ENCODE results near the gene SCGB2A2.

DNA sequence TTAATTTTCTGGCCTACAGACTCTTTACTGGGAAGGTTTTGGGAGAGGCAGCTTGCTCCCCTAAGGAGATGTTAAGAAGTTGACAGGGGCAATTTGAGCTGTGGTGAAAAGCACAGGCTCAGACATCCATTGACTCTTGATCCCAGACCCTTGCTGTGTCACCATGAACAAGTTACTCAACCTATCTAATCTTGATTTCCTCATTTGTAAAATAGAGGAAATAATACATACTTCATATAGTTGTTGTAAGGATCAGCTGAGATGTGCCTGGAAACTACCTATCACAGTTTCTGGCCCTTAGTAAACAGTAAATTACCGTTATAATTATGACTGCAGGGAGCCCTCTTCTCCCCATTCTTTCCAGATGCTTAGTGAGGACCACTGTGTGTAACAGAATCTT lies 45.5 kb downstream of the SCGB2A2 start:
- TF ChIP-seq CTCF (conservative IDR thresholded peaks at IDR 0.05; ENCODE audit: low read depth in 2 of 2) (no peak), EZH2phosphoT487 (IDR thresholded peaks at IDR 0.05; ENCODE audit: unreplicated experiment) (no peak), EZH2 (IDR thresholded peaks at IDR 0.05; ENCODE audit: low read depth, unreplicated experiment) (no peak), ZNF331 (CRISPR knock-in tag; IDR thresholded peaks at IDR 0.05; ENCODE audit: low read depth) (no peak), REST (IDR thresholded peaks at IDR 0.05; ENCODE audit: unreplicated experiment) (no peak), POLR2AphosphoS5 (IDR thresholded peaks at IDR 0.05; ENCODE audit: low read depth) (no peak), JUNB (IDR thresholded peaks at IDR 0.05; ENCODE audit: unreplicated experiment) (no peak), CREB1 (CRISPR knock-in tag; IDR thresholded peaks at IDR 0.05; ENCODE audit: low read depth) (no peak), NANOG (IDR thresholded peaks at IDR 0.05; ENCODE audit: borderline replicate concordance) (no peak), STAT1 (IDR thresholded peaks at IDR 0.05; ENCODE audit: unreplicated experiment) (no peak)
- TF ChIP-seq, protein P1, sequence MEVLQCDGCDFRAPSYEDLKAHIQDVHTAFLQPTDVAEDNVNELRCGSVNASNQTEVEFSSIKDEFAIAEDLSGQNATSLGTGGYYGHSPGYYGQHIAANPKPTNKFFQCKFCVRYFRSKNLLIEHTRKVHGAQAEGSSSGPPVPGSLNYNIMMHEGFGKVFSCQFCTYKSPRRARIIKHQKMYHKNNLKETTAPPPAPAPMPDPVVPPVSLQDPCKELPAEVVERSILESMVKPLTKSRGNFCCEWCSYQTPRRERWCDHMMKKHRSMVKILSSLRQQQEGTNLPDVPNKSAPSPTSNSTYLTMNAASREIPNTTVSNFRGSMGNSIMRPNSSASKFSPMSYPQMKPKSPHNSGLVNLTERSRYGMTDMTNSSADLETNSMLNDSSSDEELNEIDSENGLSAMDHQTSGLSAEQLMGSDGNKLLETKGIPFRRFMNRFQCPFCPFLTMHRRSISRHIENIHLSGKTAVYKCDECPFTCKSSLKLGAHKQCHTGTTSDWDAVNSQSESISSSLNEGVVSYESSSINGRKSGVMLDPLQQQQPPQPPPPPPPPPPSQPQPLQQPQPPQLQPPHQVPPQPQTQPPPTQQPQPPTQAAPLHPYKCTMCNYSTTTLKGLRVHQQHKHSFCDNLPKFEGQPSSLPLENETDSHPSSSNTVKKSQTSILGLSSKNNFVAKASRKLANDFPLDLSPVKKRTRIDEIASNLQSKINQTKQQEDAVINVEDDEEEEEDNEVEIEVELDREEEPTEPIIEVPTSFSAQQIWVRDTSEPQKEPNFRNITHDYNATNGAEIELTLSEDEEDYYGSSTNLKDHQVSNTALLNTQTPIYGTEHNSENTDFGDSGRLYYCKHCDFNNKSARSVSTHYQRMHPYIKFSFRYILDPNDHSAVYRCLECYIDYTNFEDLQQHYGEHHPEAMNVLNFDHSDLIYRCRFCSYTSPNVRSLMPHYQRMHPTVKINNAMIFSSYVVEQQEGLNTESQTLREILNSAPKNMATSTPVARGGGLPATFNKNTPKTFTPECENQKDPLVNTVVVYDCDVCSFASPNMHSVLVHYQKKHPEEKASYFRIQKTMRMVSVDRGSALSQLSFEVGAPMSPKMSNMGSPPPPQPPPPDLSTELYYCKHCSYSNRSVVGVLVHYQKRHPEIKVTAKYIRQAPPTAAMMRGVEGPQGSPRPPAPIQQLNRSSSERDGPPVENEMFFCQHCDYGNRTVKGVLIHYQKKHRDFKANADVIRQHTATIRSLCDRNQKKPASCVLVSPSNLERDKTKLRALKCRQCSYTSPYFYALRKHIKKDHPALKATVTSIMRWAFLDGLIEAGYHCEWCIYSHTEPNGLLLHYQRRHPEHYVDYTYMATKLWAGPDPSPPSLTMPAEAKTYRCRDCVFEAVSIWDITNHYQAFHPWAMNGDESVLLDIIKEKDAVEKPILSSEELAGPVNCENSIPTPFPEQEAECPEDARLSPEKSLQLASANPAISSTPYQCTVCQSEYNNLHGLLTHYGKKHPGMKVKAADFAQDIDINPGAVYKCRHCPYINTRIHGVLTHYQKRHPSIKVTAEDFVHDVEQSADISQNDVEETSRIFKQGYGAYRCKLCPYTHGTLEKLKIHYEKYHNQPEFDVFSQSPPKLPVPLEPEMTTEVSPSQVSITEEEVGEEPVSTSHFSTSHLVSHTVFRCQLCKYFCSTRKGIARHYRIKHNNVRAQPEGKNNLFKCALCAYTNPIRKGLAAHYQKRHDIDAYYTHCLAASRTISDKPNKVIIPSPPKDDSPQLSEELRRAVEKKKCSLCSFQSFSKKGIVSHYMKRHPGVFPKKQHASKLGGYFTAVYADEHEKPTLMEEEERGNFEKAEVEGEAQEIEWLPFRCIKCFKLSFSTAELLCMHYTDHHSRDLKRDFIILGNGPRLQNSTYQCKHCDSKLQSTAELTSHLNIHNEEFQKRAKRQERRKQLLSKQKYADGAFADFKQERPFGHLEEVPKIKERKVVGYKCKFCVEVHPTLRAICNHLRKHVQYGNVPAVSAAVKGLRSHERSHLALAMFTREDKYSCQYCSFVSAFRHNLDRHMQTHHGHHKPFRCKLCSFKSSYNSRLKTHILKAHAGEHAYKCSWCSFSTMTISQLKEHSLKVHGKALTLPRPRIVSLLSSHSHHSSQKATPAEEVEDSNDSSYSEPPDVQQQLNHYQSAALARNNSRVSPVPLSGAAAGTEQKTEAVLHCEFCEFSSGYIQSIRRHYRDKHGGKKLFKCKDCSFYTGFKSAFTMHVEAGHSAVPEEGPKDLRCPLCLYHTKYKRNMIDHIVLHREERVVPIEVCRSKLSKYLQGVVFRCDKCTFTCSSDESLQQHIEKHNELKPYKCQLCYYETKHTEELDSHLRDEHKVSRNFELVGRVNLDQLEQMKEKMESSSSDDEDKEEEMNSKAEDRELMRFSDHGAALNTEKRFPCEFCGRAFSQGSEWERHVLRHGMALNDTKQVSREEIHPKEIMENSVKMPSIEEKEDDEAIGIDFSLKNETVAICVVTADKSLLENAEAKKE (CRISPR knock-in tag; IDR thresholded peaks at IDR 0.05) = no peak
- TF ChIP-seq, protein P2, sequence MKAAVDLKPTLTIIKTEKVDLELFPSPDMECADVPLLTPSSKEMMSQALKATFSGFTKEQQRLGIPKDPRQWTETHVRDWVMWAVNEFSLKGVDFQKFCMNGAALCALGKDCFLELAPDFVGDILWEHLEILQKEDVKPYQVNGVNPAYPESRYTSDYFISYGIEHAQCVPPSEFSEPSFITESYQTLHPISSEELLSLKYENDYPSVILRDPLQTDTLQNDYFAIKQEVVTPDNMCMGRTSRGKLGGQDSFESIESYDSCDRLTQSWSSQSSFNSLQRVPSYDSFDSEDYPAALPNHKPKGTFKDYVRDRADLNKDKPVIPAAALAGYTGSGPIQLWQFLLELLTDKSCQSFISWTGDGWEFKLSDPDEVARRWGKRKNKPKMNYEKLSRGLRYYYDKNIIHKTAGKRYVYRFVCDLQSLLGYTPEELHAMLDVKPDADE (IDR thresholded peaks at IDR 0.05) = no peak

All from GM23338 (cell line).